GM19468 (cell line): ENCODE measurements around the gene DKKL1.

Experiments
- ATAC-seq: cut with Tn5 transposase; IDR thresholded peaks from one replicate; pipeline ENCODE4 v1.9.1; 2021; ENCODE audit warnings: mild to moderate bottlenecking, moderate library complexity, moderate number of reproducible peaks; ENCODE audit not compliant: unreplicated experiment; ENCODE audit errors: extremely low read depth

DKKL1 gene

GRCh38 chr19:49417088-49417487, 53.4 kb downstream of the DKKL1 start:
- no peak for ATAC-seq

- no peak for ATAC-seq
Observed at GRCh38 chr19:49418511-49418910, 54.8 kb downstream of the DKKL1 start.

- ATAC-seq: no peak
Observed at GRCh38 chr19:49419173-49419572, 55.5 kb downstream of the DKKL1 start.

GRCh38 chr19:49420227-49420626, 56.5 kb downstream of the DKKL1 start:
- ATAC-seq: no peak

GRCh38 chr19:49421039-49421877, 57.6 kb downstream of the DKKL1 start:
- ATAC-seq: no peak

- no peak for ATAC-seq
Observed at GRCh38 chr19:49421878-49422202, 58.2 kb downstream of the DKKL1 start.

GRCh38 chr19:49422407-49423070, 58.9 kb downstream of the DKKL1 start:
- no peak for ATAC-seq

GRCh38 chr19:49423071-49423984, 59.7 kb downstream of the DKKL1 start, which contains the start of gene PTH2:
TSS of gene PTH2 (minus strand) at chr19:49423441. CDS start at chr19:49423339, 102 bp downstream.
- no peak for ATAC-seq

- no peak for ATAC-seq
Observed at GRCh38 chr19:49423985-49424303, 60.3 kb downstream of the DKKL1 start.
